Measurements from ENCODE around the gene ZBTB8OS.

GRCh38 chr1:32665915-32666314, 15.6 kb upstream of the ZBTB8OS start:
- no peak for TF ChIP-seq CTCF (IDR thresholded peaks at IDR 0.05)
- no peak for TF ChIP-seq POLR2A (IDR thresholded peaks at IDR 0.05)
- TF ChIP-seq POLR2AphosphoS5 (IDR thresholded peaks at IDR 0.05): peak; percentile 69
